ENCODE results near the gene ATXN7L3B. TPM values are rescaled to one million over a fixed set of nuclear protein-coding genes. Genes with fewer than 3 reads are reported as not detected.

ATXN7L3B gene
- total and polyA plus RNA-seq, 2 of the 4 experiments (the other 2 are of a cell fraction): 12.9 to 21.7 TPM

GRCh38 chr12:74488134-74488533, 49.5 kb upstream of the ATXN7L3B start:
- H4K5ac ChIP-seq (ENCODE audit: low read depth, low read length): no peak overlapping the region
- no CpG with 5 or more reads among the region's 1 CpG for WGBS, 2 experiments (ENCODE audit: extremely low coverage in 2 of 2, insufficient read length in 1 of 2)
- H2BK5ac ChIP-seq (ENCODE audit: low read depth, low read length, poor library complexity, severe bottlenecking): no peak overlapping the region
- H2AFZ ChIP-seq (replicated peaks; ENCODE audit: low read length, poor library complexity): no peak overlapping the region
- no peak overlapping the region for H3K4me3 ChIP-seq (ENCODE audit: insufficient read depth, low read depth, low read length)
- no peaks in the 10 kb centered on the region for H4K20me1 ChIP-seq (ENCODE audit: insufficient read depth, low read length)
- H2BK120ac ChIP-seq (ENCODE audit: low read depth, low read length): no peak overlapping the region
- no peak overlapping the region for H3K14ac ChIP-seq (replicated peaks; ENCODE audit: low read depth, low read length)
- H3K56ac ChIP-seq (ENCODE audit: extremely low read depth, insufficient read depth, low read length): no peak overlapping the region
- no peaks in the 10 kb centered on the region for H3K79me1 ChIP-seq (ENCODE audit: low read depth in 1 of 2, low read length in 2 of 2)
- dilution Hi-C loops (cut with HindIII; ENCODE audit: low sequenced_read_pairs, unreplicated experiment) (no loop called here), in situ Hi-C loops (cut with MboI; ENCODE audit: low sequenced_read_pairs) (no loop called here), intact Hi-C loops (cut with micrococcal nuclease) (no loop called here)
- no peak overlapping the region for H3K27ac ChIP-seq (ENCODE audit: insufficient read depth, low read length)
- H4K91ac ChIP-seq (ENCODE audit: insufficient read depth, low read depth, low read length): no peak overlapping the region
- no peaks in the 10 kb centered on the region for H3K9me1 ChIP-seq (ENCODE audit: insufficient read depth, low read length)
- H2AK5ac ChIP-seq (ENCODE audit: low read depth, low read length): no peak overlapping the region
- ATAC-seq (ENCODE audit: low read depth) (no peak), DNase-seq (no peak)
- ChIA-PET CTCF (no interaction called here), POLR2A (ENCODE audit: unreplicated experiment) (no interaction called here)
- H3K23ac ChIP-seq (ENCODE audit: low read depth, low read length): no peak overlapping the region
- no peak overlapping the region for H2BK15ac ChIP-seq (ENCODE audit: low read depth, low read length)
- H3K18ac ChIP-seq (ENCODE audit: low read depth, low read length): no peak overlapping the region
- no peak overlapping the region for H3K9ac ChIP-seq (ENCODE audit: low read depth, low read length)
- H3K9me3 ChIP-seq (ENCODE audit: control insufficient read depth, insufficient read depth, low read length): no peaks in the 10 kb centered on the region
- no peak overlapping the region for H3K4ac ChIP-seq (ENCODE audit: low read depth, low read length)
- no peak overlapping the region for H3K4me2 ChIP-seq (ENCODE audit: low read depth, low read length)
- no peak for TF ChIP-seq MAZ (IDR thresholded peaks at IDR 0.05; ENCODE audit: borderline replicate concordance, low read depth, low read length)
- no peaks in the 10 kb centered on the region for H3K4me1 ChIP-seq (ENCODE audit: control insufficient read depth, insufficient read depth, low read length)
- H2AK9ac ChIP-seq (replicated peaks; ENCODE audit: low read depth, low read length, poor library complexity): no peak overlapping the region
- no peak overlapping the region for H4K8ac ChIP-seq (ENCODE audit: low read depth in 2 of 2, low read length in 2 of 2)
- H3K36me3 ChIP-seq (ENCODE audit: control insufficient read depth, insufficient read depth, low read length): no peaks in the 10 kb centered on the region
- H3K27me3 ChIP-seq (ENCODE audit: control insufficient read depth, insufficient read depth, low read length): no peaks in the 10 kb centered on the region
- H2BK20ac ChIP-seq (ENCODE audit: low read depth, low read length): no peak overlapping the region
- no TSS peak for BruUV-seq (replicated peaks)
